HEK293T (cell line): ENCODE data around the gene TMEM256.

Source experiments
- ARNT ChIP-seq: fragments of 450-650 bp; IDR thresholded peaks from 2 replicates; pipeline ENCODE4 v1.6.1; 2017; ENCODE audit warnings: mild to moderate bottlenecking
- BHLHE40 ChIP-seq: fragments of 450-650 bp; IDR thresholded peaks from 2 replicates; pipeline ENCODE4 v1.6.1; 2016; ENCODE audit warnings: mild to moderate bottlenecking, moderate library complexity, borderline replicate concordance
- FOXK2 ChIP-seq: fragments of 450-650 bp; IDR thresholded peaks from 2 replicates; pipeline ENCODE4 v1.6.1; 2016; ENCODE audit warnings: mild to moderate bottlenecking
- FOXM1 ChIP-seq: fragments of 450-650 bp; IDR thresholded peaks from 2 replicates; pipeline ENCODE4 v1.6.1; 2017; ENCODE audit warnings: mild to moderate bottlenecking, borderline replicate concordance
- NFRKB ChIP-seq: fragments of 450-650 bp; IDR thresholded peaks from 2 replicates; pipeline ENCODE4 v1.6.1; 2016; ENCODE audit warnings: mild to moderate bottlenecking, moderate library complexity
- PKNOX1 ChIP-seq: fragments of 450-650 bp; IDR thresholded peaks from 2 replicates; pipeline ENCODE4 v1.6.1; 2016
- SP1 ChIP-seq: fragments of 450-650 bp; IDR thresholded peaks from 2 replicates; pipeline ENCODE4 v1.6.1; 2017
- SUZ12 ChIP-seq: fragments of 450-650 bp; IDR thresholded peaks from 2 replicates; pipeline ENCODE4 v1.6.1; 2016; ENCODE audit warnings: mild to moderate bottlenecking
- TARDBP ChIP-seq: fragments of 450-650 bp; IDR thresholded peaks from 2 replicates; pipeline ENCODE4 v1.6.1; 2016
- ZNF384 ChIP-seq: fragments of 450-650 bp; IDR thresholded peaks from 2 replicates; pipeline ENCODE4 v1.6.1; 2016

DNA sequence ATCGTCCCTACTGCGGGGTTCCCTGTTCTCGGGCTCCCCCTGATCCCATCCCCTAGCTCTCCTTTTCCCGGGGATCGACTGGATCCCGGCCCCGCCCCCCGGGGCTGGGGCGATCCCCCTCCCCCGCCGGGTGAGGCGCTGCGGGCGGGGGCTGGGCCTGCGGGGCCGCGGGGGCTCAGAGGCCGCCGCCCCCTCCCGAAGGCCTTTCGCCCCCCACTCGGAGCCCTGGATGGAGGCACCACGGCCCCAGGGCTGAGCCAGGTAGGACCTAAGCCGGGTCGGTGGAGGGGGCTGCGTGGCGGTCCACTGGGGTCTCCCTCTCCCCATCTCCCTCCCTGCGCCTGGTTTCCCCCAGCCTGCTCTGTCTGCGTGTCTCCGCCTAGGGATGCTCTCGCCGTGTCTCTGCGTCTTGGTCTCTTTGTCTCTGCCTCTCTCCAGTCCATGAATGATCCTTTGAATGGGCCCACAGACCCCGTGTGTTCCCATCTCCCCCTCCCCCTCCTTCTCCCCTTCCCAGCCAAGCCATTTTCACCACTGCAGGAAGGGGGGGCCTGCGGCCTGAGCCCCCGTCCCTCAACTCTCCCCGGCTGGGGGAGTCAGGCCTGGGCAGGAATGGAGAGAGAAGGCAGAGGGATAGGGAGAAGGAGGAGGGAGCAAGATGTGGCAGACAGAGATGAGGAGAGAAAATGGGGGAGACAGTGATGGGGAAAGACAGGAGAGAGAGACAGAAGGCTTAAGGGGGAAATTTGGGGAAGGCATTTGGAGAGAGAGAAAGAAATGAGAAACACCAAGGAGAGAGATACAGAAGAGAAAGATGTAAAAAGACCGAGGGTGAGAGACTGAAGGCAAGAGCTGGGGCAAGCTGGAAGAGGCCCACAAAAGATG lies 1.7 kb upstream of the TMEM256 start:
- TF ChIP-seq ZNF384 (no peak), SUZ12 (no peak), BHLHE40 (no peak), PKNOX1 (no peak), SP1 (no peak), ARNT (no peak), NFRKB (no peak), TARDBP (no peak), FOXM1 (no peak), FOXK2 (no peak)
